Stimulated activated CD8-positive, alpha-beta memory T cell treated with anti-CD3 and anti-CD28 coated beads, Interleukin-15, amount 100 ng/mL, for 24 hours (primary cell): ENCODE measurements around the gene CCDC92B.
"Not testable (repeated sequence)": the region's sequence is repeated elsewhere in the genome, so short reads cannot be mapped to it uniquely, and the experiment has no call there.

Experiments used
- DNase-seq: peaks from one replicate; pipeline ENCODE4 v3.0.0-alpha.2; 2020; ENCODE audit warnings: low read depth

Gene CCDC92B

DNA sequence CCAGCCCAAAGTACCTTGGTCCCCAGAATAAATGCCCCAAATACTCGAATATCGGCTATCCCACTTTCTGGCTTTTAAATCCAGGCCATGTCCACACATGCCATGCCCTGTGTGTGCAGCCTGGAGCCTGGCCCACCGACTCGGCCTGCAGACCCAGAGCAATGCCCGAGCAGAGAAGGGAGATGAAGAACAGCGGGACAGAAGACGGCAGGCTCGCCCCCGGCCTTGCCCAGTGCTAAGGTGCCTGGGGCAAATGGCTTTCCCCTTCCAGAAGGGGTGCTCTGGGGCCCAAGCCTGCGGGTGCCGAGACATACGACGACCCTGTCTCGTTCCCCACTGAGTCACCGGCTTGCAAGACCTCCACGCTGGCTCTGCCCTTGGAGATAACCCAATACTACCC, 45.8 kb downstream of the CCDC92B start:
- no peak for DNase-seq

DNA sequence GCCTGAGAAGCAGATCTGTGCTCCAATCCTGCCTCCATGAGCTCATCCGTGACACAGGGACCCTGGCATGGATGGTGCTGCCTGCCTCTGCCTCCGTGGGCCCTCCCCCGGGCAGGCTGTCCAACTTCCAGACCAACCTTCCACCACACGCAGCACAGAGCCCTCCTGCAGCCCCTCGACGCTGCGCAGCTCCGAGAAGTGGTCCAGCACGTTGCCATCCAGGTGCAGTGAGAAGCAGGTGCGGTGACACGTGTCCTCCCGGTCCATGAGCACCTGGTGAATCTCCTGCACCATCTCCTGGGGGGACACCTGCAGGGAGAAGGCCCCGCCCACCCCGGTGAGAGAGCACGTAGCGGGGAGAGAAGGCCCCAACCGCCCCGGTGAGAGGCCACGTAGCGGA, 46.3 kb downstream of the CCDC92B start:
- no peak for DNase-seq

DNA sequence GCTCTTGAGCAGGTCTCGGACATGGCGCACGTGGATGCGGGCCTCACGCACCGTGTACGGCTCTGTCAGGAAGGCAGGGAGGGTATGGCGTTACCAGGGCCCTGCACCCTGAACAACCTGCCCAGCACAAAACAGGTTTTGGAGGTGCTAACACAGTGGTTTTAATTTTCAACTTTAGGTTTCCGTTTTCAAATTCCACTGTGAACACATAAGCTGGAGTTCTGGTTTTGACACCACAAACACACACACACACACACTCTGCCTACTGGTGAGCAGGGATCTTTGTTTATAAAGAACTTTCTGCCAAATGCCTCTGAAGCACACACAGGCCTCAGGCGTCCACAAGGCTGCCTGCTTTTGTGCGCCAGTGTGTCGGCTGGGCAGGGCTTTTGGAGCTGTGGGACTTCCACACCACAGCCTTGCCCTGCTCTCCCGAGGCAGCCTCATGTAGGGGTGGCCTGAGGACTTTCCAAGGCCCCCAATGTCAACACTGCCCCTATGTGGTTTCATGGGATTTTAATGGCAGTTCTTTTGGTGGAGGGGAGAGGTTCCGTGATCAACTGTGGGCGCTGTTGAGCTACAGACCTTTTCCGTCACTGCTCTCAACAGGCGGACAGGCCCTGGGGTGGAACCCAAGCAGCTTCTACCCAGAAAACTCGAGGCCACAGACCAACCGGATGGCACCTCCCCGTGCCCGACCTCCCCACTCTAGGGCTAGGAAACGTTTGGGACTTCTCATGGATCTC, 47.3 kb downstream of the CCDC92B start:
- no peak for DNase-seq

DNA sequence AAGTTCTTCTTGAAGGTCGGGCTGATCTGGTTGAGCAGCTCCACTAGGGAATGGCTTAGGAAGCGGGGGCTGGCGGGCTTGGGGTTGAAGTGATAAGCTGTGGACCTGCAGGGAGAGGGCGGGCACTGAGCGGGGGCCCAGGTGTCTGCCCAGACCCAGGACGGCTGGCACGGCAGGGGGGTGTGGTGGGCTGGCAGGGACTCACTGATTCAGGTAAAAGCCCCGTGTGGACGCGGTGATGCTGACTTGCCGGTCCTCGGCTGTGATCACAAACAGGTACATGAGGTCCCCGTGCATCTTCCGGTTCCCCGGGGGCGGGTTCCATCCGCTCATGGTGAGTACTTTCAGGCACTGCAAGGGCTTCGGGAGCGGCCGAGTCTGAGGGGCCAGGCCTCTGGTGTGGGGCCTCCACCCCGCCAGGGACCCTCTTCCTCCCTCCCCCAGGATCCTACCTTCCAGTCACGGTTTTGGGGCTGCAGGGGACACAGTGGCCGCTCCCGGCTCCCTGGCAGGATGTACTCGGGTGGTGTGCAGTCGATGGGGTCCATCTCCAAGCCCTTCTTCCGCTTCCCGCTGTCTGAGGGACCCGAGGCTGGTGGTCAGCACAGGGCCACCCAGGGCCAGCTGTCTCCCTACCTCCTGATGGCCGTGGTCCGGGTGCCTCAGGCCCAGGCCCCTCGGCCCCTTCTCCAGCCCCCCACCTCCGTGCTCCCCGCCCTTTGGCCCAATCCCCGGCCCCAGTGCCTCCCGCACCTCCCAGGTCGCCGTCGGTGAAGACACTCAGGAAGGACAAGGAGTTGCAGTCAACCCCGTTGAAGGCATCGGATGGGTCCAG, 48.1 kb downstream of the CCDC92B start:
- DNase-seq, result no peak

DNA sequence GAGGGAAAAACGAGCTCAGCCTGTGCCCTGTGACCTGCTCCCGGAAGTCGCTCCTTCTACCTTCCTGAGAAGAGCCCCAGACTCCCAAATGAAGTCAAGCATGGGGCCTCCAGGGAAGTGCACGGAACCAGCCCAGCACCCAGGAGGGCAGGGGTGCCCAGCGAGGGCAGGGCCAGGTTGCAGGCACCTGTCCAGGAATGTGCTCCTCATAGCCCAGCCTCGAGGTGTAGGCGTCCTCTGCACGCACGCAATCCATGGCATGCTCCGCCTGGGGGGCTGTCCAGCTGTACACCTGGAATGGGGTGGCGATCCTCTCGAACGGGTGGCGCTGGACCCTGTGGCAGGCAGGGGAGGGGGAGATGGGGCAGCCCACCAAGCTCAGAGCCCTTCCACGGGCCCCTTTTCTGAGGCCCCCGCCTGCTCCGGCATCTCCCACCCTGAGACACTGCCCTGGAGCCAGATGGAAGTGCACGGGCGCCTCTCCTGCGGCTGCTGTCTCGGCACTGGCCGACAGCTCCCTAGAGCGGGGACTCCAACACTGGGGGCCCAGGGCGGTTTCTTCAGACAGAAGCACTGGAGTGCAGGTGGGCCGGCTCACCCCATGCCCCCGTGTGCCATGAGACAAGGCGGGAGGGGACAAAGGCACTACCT, 48.8 kb downstream of the CCDC92B start:
- no peak for DNase-seq

DNA sequence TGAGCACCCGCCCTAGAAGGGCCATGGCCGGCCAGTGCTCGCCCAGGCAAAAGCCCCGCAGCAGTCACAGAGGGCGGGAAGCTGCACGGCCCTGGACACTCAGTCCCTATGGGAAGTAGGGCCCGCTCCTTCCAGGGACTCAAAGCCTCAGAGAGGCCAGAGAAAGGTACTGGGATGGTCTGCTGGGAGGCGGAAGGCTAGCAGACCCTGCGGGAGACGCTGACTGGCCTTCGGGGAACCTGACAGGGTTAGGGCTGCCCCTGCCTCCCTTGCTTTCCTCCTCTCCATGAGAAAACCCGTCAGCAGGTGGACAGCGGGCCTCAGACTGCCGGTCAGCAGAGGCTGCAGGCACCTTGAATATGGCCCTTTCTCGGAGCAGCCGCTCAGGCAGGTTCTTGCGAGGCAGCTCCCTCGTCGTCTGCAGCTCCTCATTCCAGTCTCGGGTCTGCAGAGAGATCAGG, 49.4 kb downstream of the CCDC92B start:
- DNase-seq, result no peak

DNA sequence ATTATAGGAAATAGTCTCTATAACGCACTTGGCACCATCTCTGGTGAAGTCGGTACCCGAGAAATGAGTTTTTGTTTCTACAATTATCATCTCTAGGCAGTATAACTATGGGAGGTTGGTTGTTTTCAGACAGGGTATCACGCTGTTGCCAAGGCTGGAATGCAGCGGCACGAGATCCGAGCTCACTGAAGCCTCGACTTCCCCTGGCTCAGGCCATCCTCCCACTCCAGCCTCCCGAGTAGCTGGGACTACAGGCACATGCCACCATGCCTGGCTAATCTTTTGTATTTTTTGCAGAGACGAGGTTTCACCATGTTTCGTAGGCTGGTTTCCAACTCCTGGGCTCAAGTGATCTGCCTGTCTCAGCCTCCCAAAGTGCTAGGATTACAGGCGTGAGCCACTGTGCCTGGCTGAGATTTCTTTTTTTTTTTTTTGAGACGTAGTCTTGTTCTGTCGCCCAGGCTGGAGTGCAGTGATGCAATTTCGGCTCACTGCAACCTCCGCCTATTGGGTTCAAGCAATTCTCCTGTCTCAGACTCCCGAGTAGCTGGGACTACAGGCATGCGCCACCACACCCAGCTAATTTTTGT, 50.1 kb downstream of the CCDC92B start:
- not testable (repeated sequence) for DNase-seq

DNA sequence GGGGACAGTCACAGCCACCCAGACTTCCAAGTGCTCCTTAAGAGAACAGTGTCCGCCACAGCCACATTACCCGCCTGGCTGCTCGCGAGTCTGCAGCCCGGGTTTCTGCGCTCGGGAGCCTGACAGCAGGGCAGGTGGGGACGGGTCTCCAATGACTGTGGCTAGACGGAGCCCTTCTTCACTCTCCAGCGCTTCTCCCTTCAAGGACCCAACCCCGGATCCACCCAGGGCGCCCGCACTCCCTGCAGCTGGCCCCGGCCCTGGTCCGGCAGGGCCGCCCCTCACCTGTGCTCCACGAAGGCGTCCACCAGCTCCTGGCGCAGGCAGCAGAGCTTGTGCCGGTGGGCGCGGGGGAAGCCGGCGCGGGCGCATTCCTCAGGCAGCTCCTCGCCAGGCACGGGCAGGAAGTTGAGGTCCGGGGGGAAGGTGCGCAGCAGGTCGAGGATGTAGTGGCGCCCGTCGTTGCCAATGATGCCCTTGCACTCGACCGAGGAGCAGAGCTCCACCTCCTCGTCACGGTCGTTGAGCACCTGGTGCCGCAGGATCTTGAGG, 51.8 kb downstream of the CCDC92B start:
- no peak for DNase-seq

DNA sequence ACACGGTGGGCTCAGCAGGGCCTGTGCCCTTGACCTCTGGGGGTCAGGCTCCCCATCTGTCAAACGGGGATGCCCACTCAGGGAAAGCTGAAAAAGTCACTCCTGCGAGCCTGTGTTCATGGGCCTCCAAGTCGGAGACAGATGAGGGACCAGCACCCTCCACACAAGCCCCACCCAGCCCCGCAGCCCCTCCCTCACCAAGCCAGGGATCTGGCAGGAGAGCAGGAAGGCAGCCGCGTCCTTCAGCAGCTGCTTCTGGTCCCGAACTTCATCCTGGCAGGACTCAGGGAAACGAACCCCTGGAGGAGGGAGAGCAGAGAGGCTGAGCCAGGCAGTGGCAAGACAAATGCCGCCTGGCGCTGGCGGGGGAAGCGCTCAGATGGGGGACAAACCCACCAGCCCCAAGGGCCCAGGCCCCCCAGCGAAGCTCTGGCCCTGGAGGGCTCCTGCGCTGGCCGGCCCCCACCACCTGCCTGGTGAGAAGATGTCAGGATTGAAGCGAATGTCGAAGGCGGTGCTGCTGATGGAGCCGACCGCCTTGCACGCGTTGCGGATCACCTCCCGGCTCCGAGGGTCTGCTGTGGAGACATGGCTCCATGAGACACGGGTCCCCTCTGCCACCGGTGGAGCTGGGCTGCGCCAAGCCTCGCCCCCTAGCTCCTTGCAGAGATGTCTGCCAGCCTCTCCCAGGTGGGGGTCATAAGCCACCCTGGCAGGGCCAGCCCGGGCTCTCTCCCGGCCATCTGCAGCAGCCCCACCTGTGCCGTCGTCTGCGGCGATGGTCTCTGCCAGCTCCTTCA, 53.3 kb downstream of the CCDC92B start:
- DNase-seq, result no peak

DNA sequence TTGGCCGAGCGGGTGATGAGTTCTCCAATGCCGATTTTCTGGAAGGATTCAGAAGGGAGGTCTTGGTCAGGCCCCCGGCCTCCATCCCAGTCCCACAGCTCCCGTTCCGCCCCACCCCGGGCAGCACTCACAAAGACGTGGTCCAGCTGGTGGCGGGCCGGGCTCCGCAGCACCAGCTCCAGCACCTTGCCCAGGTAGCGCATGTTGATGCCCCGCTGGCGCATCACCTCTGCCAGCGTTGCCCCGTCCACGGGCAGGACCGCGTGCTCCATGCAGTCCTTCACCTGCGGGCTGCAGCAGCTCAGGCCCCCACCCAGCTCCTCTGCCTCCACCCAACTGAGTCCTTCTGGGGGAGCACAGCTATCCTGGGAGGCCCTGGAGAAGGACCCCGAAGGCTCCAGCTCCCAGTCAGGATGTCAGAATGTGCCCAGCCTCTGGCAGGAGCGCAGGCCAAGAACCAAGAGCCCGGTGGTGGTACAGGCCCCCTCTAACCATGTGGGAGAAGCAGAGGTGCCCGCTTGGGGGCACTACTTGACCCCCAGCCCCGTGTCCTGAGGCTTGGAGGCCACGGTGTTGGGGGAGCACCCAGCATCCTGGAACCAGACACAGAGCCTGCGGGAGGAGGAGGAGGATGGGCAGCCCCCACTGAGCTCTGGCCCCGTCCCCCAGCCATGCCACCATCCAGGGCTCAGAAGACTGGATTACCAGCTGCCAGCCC, 54.0 kb downstream of the CCDC92B start:
- DNase-seq, result no peak

DNA sequence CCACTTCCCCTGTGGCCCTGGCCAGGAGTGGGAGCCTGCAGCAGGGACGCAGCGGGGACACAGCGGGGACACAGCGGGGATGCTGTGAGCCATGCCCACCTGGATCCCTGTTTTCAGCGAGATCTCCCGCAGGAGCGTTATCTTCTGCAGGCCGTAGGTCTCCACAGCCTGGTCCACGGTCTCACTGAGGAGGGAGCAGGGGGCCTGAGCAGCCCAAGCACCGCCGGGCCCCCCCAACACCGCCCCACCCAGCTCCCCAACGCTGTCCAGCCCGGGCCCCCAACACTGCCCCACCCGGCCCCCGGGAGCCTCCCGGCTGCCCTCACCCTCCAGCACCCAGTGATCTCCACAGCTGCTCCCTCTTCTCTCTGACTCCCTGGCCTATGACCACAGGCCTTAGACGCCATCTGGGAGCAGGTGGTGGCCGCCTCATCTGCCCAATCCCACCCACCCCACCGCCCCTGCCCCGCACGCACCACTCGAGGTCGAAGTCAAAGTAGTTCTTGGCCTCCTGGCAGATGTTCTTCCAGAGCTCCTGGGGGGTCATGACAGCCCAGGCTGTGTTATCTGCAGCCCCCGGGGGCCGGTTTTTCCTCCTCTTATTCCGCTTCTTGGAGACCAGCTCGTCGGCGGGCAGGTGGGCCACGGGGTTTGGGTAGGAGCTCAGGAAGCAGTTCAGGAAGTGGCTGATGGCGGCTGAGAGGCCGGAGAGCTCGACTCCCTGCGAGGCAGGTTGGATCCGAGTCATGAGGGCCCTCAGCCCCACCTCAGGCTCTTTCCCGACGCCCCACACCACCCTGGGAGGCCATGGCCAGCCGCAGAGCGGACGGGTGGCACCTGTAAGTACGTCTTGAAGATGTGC, 54.8 kb downstream of the CCDC92B start:
- no peak for DNase-seq

DNA sequence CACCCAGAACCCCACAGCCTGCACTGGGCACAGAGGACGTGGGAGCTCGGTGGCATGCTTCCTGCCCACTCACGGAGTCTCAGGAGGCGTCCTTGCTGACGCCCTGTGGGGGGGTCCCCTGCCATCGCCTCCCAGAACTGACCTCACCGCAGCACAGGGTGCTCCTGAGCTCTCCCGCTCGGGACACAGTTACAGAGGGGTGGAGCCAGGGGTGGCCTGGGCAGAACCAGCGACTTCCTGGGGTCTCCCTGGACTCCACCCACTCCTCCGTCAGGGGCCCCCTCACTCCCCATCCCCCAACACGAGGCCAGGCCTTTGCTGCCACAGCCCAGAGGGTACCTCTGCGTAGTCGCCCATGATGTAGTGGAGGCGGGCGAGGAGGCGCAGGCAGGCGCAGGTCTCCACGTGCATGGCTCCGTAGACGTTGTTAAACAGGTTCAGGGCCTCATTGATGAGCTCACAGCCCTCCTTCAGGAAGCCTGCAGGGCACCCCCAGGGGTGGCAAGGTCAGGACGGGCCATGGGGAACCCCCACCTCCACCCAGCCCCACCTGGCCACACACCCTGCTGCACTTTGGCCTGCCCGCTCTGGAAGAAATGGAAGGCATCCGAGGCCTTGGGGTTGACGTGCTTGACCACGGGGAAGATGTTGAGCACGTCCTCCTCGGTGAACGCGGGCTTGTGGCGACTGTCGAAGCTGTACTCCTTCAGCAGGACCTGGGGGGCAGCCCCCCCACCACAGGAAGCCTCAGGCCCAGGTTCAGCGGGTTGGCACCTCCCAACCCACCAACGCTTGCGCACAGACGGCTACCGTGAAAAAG, 55.7 kb downstream of the CCDC92B start:
- no peak for DNase-seq

DNA sequence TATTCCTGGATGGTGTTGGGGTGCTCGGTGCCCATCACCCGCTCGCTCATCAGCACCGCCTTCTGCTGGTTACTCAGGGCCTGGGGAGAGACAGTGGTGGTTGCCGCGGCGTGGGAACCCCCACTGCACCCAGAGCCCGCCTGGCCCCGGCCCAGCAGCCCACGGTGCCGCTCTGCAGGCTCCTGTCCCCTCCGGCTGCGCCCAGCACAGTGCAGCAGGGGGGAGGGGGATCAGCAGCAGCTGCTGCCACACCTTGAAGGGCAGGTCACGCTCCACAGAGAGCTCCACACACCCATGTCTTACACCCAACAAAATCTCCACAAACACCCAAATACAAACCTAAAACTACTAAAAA, 56.7 kb downstream of the CCDC92B start:
- DNase-seq, result no peak

DNA sequence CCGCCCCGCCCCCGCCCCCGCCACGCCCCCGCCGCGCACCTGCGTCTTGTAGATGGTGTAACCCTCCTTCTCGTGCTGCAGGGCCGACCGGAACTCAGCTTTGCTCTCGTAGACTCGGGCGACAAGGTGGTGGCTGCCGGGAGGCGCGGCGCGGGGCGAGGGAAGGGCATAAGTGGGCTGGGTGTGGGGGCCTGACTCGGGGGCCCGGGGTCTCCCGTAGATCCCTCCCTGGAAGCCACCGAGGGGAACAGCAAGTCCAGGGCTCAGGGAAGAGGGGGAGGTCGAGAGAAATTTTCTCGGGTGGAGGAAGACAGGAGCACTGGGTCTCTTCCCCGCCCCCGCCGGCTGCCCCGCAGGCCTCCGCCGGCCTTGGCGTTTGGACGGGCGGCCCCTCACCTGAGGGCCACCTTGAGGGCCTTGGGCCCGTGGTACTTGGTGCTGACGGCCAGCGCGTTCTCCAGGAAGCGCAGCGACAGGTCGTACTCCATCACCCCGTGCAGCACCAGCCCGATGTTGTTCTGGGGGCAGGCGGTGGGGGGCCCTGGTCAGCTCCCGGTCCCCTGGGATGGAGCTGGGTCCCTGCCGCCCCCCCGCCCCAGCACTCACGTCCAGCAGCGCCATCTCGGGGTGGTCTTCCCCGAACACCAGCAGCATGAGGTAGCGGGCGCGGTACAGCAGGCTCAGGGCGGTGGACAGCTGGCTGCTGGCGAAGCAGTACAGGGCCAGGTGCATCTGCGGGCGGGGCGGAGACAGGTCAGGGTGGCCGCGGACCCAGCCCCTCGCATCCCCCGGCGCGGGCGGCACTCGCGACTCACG, 57.3 kb downstream of the CCDC92B start:
- no peak for DNase-seq

DNA sequence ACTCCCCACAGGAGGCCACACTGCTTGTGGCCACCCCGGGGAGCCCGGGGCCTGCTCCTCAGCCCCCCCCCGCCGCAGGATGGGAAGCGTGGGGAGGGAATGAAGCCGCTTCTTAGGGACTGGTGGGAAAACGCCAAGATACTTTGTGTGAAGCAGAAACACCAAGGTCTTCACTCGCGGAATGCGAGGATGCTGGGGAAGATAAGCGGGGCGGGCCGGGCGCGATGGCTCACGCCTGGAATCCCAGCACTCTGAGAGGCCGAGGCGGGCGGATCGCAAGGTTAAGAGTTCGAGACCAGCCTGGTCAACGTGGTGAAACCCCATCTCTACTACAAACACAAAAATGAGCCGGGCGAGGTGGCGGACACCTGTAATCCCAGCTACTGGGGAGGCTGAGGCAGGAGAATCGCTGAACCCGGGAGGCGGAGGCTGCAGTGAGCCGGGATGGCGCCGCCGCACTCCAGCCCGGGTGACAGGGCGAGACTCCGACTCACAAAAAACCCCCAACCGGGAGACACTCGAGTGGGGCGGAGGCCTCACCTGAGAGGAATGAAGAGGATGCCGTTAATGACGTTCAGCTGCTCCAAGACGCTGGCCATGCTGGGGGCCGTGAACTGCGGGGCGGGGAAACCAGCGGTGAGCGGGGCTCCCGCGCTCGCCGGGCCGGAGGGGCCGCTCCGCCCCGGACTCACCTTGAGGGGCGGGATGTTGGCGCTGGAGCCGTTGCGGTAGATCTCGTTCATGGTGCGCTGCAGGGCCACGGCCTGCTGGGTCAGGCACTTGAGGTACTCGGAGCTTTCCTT, 58.2 kb downstream of the CCDC92B start:
- no peak for DNase-seq

DNA sequence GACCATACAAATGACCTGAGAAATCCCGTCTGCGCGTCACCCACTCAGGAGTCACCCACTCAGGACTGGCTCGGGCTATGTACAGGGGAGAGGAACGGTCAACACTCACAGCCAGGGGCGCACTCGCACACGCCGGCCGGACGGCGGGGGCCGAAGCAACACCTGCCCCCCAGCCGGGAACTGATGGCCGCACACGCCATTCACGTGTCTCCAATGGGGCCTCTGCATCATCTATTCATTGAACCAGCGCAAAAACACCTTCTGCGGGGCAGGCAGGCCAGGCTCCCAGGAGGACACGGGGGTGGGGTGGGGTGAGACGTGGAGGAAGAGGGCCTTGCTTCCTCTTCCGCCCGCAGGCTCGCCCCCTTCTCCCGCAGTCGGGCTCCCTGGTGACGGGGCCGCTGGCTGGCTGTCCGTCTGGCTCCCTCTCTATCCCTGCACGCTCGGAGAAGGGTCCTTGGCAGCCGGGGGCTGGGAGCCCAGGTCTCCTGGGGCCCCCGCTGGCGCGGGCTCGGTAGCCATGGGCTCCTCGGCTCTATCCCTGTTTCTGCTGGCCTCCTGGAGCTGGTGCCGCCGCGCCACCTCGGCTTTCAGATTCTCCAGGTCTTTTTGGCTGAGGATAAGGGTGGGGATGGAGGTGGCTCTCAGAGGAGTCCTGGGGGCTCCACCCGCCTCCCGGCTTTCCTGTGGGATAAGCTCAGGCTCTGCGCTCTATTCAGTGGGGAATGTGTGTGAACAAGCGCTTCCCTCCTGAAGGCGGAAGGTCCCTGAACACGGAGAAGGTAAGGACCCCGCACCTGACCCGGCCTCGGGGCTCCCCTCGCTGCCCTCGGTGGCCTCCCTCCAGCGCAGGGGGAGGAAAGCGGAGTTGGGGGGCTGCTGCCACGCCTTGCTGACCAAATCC, 59.0 kb downstream of the CCDC92B start:
- DNase-seq, result no peak
